Activated T-cell treated with anti-CD3 and anti-CD28 coated beads for 1 hour (primary cell): ENCODE data around the gene TH.

ENCODE experiments used
- DNase-seq: peaks from one replicate; pipeline ENCODE4 v3.0.0-alpha.2; 2020; ENCODE audit warnings: low read depth

Gene TH

GRCh38 chr11:2171591-2172003 lies at the start of gene TH:
TSS of gene TH (minus strand) at chr11:2171815. CDS start at chr11:2171786, 29 bp downstream.
- DNase-seq = no peak

- DNase-seq = no peak
Measured at GRCh38 chr11:2221024-2221423, 49.4 kb upstream of the TH start.

- DNase-seq = no peak
Measured at GRCh38 chr11:2220173-2220771, 48.7 kb upstream of the TH start.

- DNase-seq = no peak
Measured at GRCh38 chr11:2219318-2220017, 47.9 kb upstream of the TH start.

GRCh38 chr11:2218031-2218633 lies 46.5 kb upstream of the TH start:
- DNase-seq = no peak

GRCh38 chr11:2217211-2218030 lies 45.8 kb upstream of the TH start:
- DNase-seq = no peak

- DNase-seq = no peak
Measured at GRCh38 chr11:2216400-2217064, 44.9 kb upstream of the TH start.

GRCh38 chr11:2215561-2216399 lies 44.2 kb upstream of the TH start:
- no peak for DNase-seq

- DNase-seq = no peak
Measured at GRCh38 chr11:2215230-2215560, 43.6 kb upstream of the TH start.

GRCh38 chr11:2214527-2215229 lies 43.1 kb upstream of the TH start:
- DNase-seq = no peak

- DNase-seq = no peak
Measured at GRCh38 chr11:2213890-2214526, 42.4 kb upstream of the TH start.

- peak; percentile 18 for DNase-seq
Measured at GRCh38 chr11:2213384-2213842, 41.8 kb upstream of the TH start.

- DNase-seq = no peak
Measured at GRCh38 chr11:2212411-2213251, 41.0 kb upstream of the TH start.

- DNase-seq = no peak
Measured at GRCh38 chr11:2211113-2211971, 39.7 kb upstream of the TH start.

- DNase-seq = no peak
Measured at GRCh38 chr11:2210366-2211112, 38.9 kb upstream of the TH start.

GRCh38 chr11:2209900-2210321 lies 38.3 kb upstream of the TH start:
- DNase-seq = no peak

- DNase-seq = no peak
Measured at GRCh38 chr11:2209370-2209801, 37.8 kb upstream of the TH start.
